Measurements from ENCODE around the gene S100A13. TPM values are rescaled to one million over a fixed set of nuclear protein-coding genes. Genes with fewer than 3 reads are reported as not detected.

S100A13 gene
- total and polyA plus RNA-seq, 10 of the 15 experiments (the other 5 are each of a cell fraction or from before 2014, with no cell fraction given): 5.7 to 30.9 (median 9.1) TPM

- TF ChIP-seq, protein P1, sequence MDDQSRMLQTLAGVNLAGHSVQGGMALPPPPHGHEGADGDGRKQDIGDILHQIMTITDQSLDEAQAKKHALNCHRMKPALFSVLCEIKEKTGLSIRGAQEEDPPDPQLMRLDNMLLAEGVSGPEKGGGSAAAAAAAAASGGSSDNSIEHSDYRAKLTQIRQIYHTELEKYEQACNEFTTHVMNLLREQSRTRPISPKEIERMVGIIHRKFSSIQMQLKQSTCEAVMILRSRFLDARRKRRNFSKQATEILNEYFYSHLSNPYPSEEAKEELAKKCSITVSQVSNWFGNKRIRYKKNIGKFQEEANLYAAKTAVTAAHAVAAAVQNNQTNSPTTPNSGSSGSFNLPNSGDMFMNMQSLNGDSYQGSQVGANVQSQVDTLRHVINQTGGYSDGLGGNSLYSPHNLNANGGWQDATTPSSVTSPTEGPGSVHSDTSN (IDR thresholded peaks at IDR 0.05; ENCODE audit: insufficient replicate concordance, low read depth, low read length): peak; percentile 41
- TF ChIP-seq IKZF1 (conservative IDR thresholded peaks at IDR 0.05) (peak; percentile 87), PAX5 (IDR thresholded peaks at IDR 0.05; ENCODE audit: borderline replicate concordance, low read depth, low read length) (no peak), ASH2L (IDR thresholded peaks at IDR 0.05; ENCODE audit: borderline replicate concordance, low read depth) (peak; percentile 77), ATF3 (IDR thresholded peaks at IDR 0.05; ENCODE audit: borderline replicate concordance, extremely low read depth, low read depth, low read length) (no peak), CHD2 (IDR thresholded peaks at IDR 0.05; ENCODE audit: borderline replicate concordance, low read depth, low read length) (peak; percentile 54; the same call in 1 of the 2 replicates), SMAD1 (IDR thresholded peaks at IDR 0.05; ENCODE audit: low read depth, partially characterized antibody) (peak; percentile 77), DPF2 (IDR thresholded peaks at IDR 0.05) (peak; percentile 94), NFXL1 (IDR thresholded peaks at IDR 0.05; ENCODE audit: borderline replicate concordance) (no peak), TCF12 (IDR thresholded peaks at IDR 0.05; ENCODE audit: low read depth, low read length) (peak; percentile 15; the same call in 1 of the 2 replicates), EP300 (IDR thresholded peaks at IDR 0.05; ENCODE audit: borderline replicate concordance in 1 of 2, control insufficient read depth in 1 of 2, low read depth in 2 of 2, low read length in 2 of 2) (no peak), FOS (IDR thresholded peaks at IDR 0.05; ENCODE audit: borderline replicate concordance, extremely low read depth, insufficient read length) (no peak), RAD21 (IDR thresholded peaks at IDR 0.05; ENCODE audit: insufficient read depth, low read depth, low read length) (no peak), JUND (IDR thresholded peaks at IDR 0.05; ENCODE audit: low read depth, low read length) (no peak), IRF5 (IDR thresholded peaks at IDR 0.05; ENCODE audit: borderline replicate concordance) (no peak), YBX1 (IDR thresholded peaks at IDR 0.05) (no peak), ZBTB33 (IDR thresholded peaks at IDR 0.05) (no peak), CREB1 (IDR thresholded peaks at IDR 0.05; ENCODE audit: low read depth) (peak; percentile 93), KLF5 (IDR thresholded peaks at IDR 0.05; ENCODE audit: partially characterized antibody) (peak; percentile 69), NFIC (IDR thresholded peaks at IDR 0.05; ENCODE audit: low read depth, low read length) (no peak), RELA (IDR thresholded peaks at IDR 0.05; ENCODE audit: borderline replicate concordance, partially characterized antibody) (peak; percentile 38), RBBP5 (conservative IDR thresholded peaks at IDR 0.05) (no peak)
- TF ChIP-seq, protein P2, sequence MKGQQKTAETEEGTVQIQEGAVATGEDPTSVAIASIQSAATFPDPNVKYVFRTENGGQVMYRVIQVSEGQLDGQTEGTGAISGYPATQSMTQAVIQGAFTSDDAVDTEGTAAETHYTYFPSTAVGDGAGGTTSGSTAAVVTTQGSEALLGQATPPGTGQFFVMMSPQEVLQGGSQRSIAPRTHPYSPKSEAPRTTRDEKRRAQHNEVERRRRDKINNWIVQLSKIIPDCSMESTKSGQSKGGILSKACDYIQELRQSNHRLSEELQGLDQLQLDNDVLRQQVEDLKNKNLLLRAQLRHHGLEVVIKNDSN (IDR thresholded peaks at IDR 0.05; ENCODE audit: borderline replicate concordance, extremely low read length, insufficient read depth, low read depth, low read length): no peak
These were observed 6.7 kb upstream of the S100A13 start, which contains the start of gene CHTOP (continued) for GRCh38 chr1:153633754-153634665.
